SK-N-SH (cell line): ENCODE results near the gene RDH16. TPM values are rescaled to one million over a fixed set of nuclear protein-coding genes. Genes with fewer than 3 reads are reported as not detected.

ENCODE experiments used
- CTCF ChIA-PET: fragments of 300-600, 350-600 bp; formaldehyde crosslinking; extraction: SDS; loops from one replicate; lab custom pipeline; 2021; lab: Yijun Ruan, JAX
- POLR2A ChIA-PET: fragments of 350-600 bp; sonication (Branson Sonifier 250); formaldehyde crosslinking; extraction: SDS; loops from one replicate; lab custom pipeline; 2020; ENCODE audit warnings: antibody characterized with exemption, inconsistent platforms; lab: Yijun Ruan, JAX
- DNase-seq: peaks from one replicate; pipeline ENCODE4 v3.0.0; 2012
- H2AFZ ChIP-seq: fragments of 200-600 bp; sonication (generic); 2 replicates; pipeline ENCODE4 v1.8.1; 2016; ENCODE audit warnings: antibody characterized with exemption, mild to moderate bottlenecking, low read depth
- H3F3A ChIP-seq: fragments of 200-600 bp; sonication (generic); replicated peaks from 2 replicates; pipeline ENCODE3; 2016; ENCODE audit warnings: antibody characterized with exemption, mild to moderate bottlenecking; ENCODE audit not compliant: insufficient read depth
- H3K27ac ChIP-seq, 2 experiments: fragments of 200-500 bp in 1 of 2; fragments of 200-600 bp in 1 of 2; sonication (Bioruptor generic) in 1 of 2; sonication (generic), shearing (Covaris generic) in 1 of 2; 2 replicates each; pipeline versions ENCODE4 v1.5.1 to v1.6.1; 2014 to 2016; ENCODE audit warnings: low read depth in 2 of 2, inconsistent platforms in 1 of 2, low read length in 1 of 2, mild to moderate bottlenecking in 1 of 2, mixed read lengths in 1 of 2
- H3K27me3 ChIP-seq: fragments of 200-600 bp; sonication (generic), shearing (Covaris generic); 2 replicates; pipeline ENCODE4 v1.6.1; 2016; ENCODE audit warnings: mixed run types; ENCODE audit not compliant: insufficient read depth
- H3K36me3 ChIP-seq, 2 experiments: fragments of 200-500 bp in 1 of 2; fragments of 200-600 bp in 1 of 2; sonication (Bioruptor generic) in 1 of 2; sonication (generic) in 1 of 2; replicated peaks in 1 of 2; 2 replicates each; pipeline versions ENCODE3 to v1.5.1; 2014 to 2016; ENCODE audit warnings: low read length in 1 of 2, mild to moderate bottlenecking in 1 of 2; ENCODE audit not compliant: insufficient read depth in 2 of 2, control insufficient read depth in 1 of 2
- H3K4me1 ChIP-seq, 2 experiments: fragments of 200-500 bp in 1 of 2; fragments of 200-600 bp in 1 of 2; sonication (Bioruptor generic) in 1 of 2; sonication (generic), shearing (Covaris generic) in 1 of 2; 2 replicates each; pipeline versions ENCODE4 v1.5.1 to v1.6.1; 2014 to 2016; ENCODE audit warnings: low read depth in 1 of 2, low read length in 1 of 2, mixed run types in 1 of 2; ENCODE audit not compliant: insufficient read depth in 2 of 2, control insufficient read depth in 1 of 2
- H3K4me2 ChIP-seq: fragments of 200-600 bp; sonication (generic), shearing (Covaris generic); 2 replicates; pipeline ENCODE4 v1.6.1; 2017; ENCODE audit warnings: mixed run types
- H3K4me3 ChIP-seq, 2 experiments: fragments of 200-500 bp in 1 of 2; fragments of 200-600 bp in 1 of 2; sonication (Bioruptor generic) in 1 of 2; sonication (generic), shearing (Covaris generic) in 1 of 2; 2 replicates each; pipeline versions ENCODE4 v1.5.1 to v1.8.1; 2014 to 2016; ENCODE audit warnings: low read depth in 2 of 2, inconsistent platforms in 1 of 2, low read length in 1 of 2, mild to moderate bottlenecking in 1 of 2, mixed read lengths in 1 of 2, moderate library complexity in 1 of 2
- H3K79me2 ChIP-seq: fragments of 200-600 bp; sonication (generic); 2 replicates; pipeline ENCODE4 v1.8.1; 2017; ENCODE audit warnings: mild to moderate bottlenecking; ENCODE audit not compliant: insufficient read depth
- H3K9ac ChIP-seq: fragments of 200-600 bp; sonication (generic); 2 replicates; pipeline ENCODE4 v1.6.1; 2017; ENCODE audit warnings: mixed run types
- H3K9me2 ChIP-seq: fragments of 200-600 bp; sonication (generic); 2 replicates; pipeline ENCODE4 v1.6.1; 2017; ENCODE audit warnings: mixed run types
- H3K9me3 ChIP-seq: fragments of 200-600 bp; sonication (generic); 2 replicates; pipeline ENCODE4 v1.6.1; 2017; ENCODE audit warnings: mixed run types, mild to moderate bottlenecking, moderate library complexity
- H4K20me1 ChIP-seq: fragments of 200-600 bp; sonication (generic); 2 replicates; pipeline ENCODE4 v1.6.1; 2017; ENCODE audit warnings: mild to moderate bottlenecking, mixed run types; ENCODE audit not compliant: insufficient read depth
- ELF1 ChIP-seq: IDR thresholded peaks from 2 replicates; pipeline ENCODE4 v1.4.0; 2012
- EP300 ChIP-seq, 2 experiments: IDR thresholded peaks; 2 replicates each; pipeline versions ENCODE4 v1.4.0 to v1.6.1; 2012; ENCODE audit warnings: borderline replicate concordance in 1 of 2, low read depth in 1 of 2, low read length in 1 of 2
- FOSL2 ChIP-seq: IDR thresholded peaks from 2 replicates; pipeline ENCODE4 v1.4.0; 2012; ENCODE audit warnings: low read depth, mild to moderate bottlenecking, moderate library complexity, borderline replicate concordance
- FOXM1 ChIP-seq: IDR thresholded peaks from 2 replicates; pipeline ENCODE4 v1.4.0; 2012; ENCODE audit warnings: low read depth, mild to moderate bottlenecking
- GABPA ChIP-seq: IDR thresholded peaks from 2 replicates; pipeline ENCODE4 v1.4.0; 2012; ENCODE audit warnings: low read depth, mild to moderate bottlenecking
- JUND ChIP-seq: IDR thresholded peaks from 2 replicates; pipeline ENCODE4 v1.4.0; 2012
- MAX ChIP-seq: IDR thresholded peaks from 2 replicates; pipeline ENCODE4 v1.4.0; 2012; ENCODE audit warnings: low read depth
- MEF2A ChIP-seq: IDR thresholded peaks from 2 replicates; pipeline ENCODE4 v1.4.0; 2012; ENCODE audit warnings: low read depth, borderline replicate concordance
- NRF1 ChIP-seq: IDR thresholded peaks from 2 replicates; pipeline ENCODE4 v1.6.1; 2012; ENCODE audit warnings: low read depth, mild to moderate bottlenecking, low read length
- RCOR1 ChIP-seq: fragments of 150-350 bp; IDR thresholded peaks from 2 replicates; pipeline ENCODE4 v1.6.1; 2017; ENCODE audit warnings: antibody characterized with exemption, low read length
- RFX5 ChIP-seq: IDR thresholded peaks from 2 replicates; pipeline ENCODE4 v1.6.1; 2012; ENCODE audit warnings: mild to moderate bottlenecking, improper control_type of control experiment, low read length
- SIN3A ChIP-seq: IDR thresholded peaks from 2 replicates; pipeline ENCODE4 v1.6.1; 2012; ENCODE audit warnings: low read depth, mild to moderate bottlenecking, low read length, moderate library complexity, borderline replicate concordance
- SMC3 ChIP-seq: IDR thresholded peaks from 2 replicates; pipeline ENCODE4 v1.6.1; 2012; ENCODE audit warnings: low read depth, low read length, improper control_type of control experiment
- TAF1 ChIP-seq: IDR thresholded peaks from 2 replicates; pipeline ENCODE4 v1.6.1; 2012; ENCODE audit warnings: low read depth, mild to moderate bottlenecking, low read length, moderate library complexity, borderline replicate concordance
- TCF12 ChIP-seq: IDR thresholded peaks from 2 replicates; pipeline ENCODE4 v1.4.0; 2012
- TEAD4 ChIP-seq: IDR thresholded peaks from 2 replicates; pipeline ENCODE4 v1.4.0; 2012; ENCODE audit warnings: mild to moderate bottlenecking, borderline replicate concordance; ENCODE audit not compliant: insufficient read depth
- USF1 ChIP-seq: IDR thresholded peaks from 2 replicates; pipeline ENCODE4 v1.4.0; 2012; ENCODE audit warnings: low read depth, borderline replicate concordance
- YY1 ChIP-seq: IDR thresholded peaks from 2 replicates; pipeline ENCODE4 v1.4.0; 2012; ENCODE audit warnings: low read depth, mild to moderate bottlenecking
- ZBTB33 ChIP-seq: IDR thresholded peaks from 2 replicates; pipeline ENCODE4 v1.4.0; 2012; ENCODE audit warnings: low read depth, borderline replicate concordance
- WGBS: methylation state at CpG from one replicate; pipeline ENCODE4 v1.1.6; 2017; ENCODE audit warnings: low lambda C conversion rate; 5-methylcytosine and 5-hydroxymethylcytosine counted together
- polyA plus RNA-seq, 3 experiments: library from polyadenylated mRNA; depleted of rRNA; stranded (reverse); fragments of >200 nt; gene quantifications; 2 replicates each; pipeline ENCODE4 v1.2.3, GENCODE V29; 2012
- TF ChIP-seq, protein P1 (sequence below): fragments of 200-600 bp; sonication (generic); IDR thresholded peaks from 2 replicates; pipeline ENCODE4 v1.6.1; 2017; ENCODE audit warnings: antibody characterized with exemption, mild to moderate bottlenecking, moderate library complexity
- TF ChIP-seq, protein P2 (sequence below): fragments of 150-350 bp; IDR thresholded peaks from 2 replicates; pipeline ENCODE4 v1.6.1; 2017; ENCODE audit warnings: antibody characterized with exemption, low read length, low read depth, borderline replicate concordance

The RDH16 gene
- polyA plus RNA-seq, 1 of the 3 experiments (the other 2 are of a cell fraction) = 0.12 TPM

- no peak overlapping the region for H3K27ac ChIP-seq
- TF ChIP-seq JUND (no peak), TCF12 (no peak), RCOR1 (no peak), GABPA (no peak)
- TF ChIP-seq, all 33 proteins: peak for 0
- no peak for DNase-seq
- 0% methylated on average over 3 of the region's 6 CpGs for WGBS
- Histone ChIP-seq H3K79me2 (no peaks in the 10 kb centered on the region), H3K4me3 (no peak overlapping the region), H4K20me1 (no peaks in the 10 kb centered on the region), H3F3A (no peaks in the 10 kb centered on the region), H3K9ac (no peak overlapping the region), H3K9me2 (no peaks in the 10 kb centered on the region), H3K9me3 (no peaks in the 10 kb centered on the region), H2AFZ (no peak overlapping the region), H3K4me1 (peaks cover 0 to 2% of the 10 kb centered on the region in 2 experiments; a peak in 1 of 4 replicates), H3K4me2 (no peak overlapping the region), H3K36me3 (no peaks in the 10 kb centered on the region), H3K27me3 (peaks cover 6% of the 10 kb centered on the region; the same call in 1 of the 2 replicates)
- ChIA-PET POLR2A (no interaction called here), CTCF (no interaction called here)
Observed at GRCh38 chr12:56954958-56955355, 2.5 kb downstream of the RDH16 start.

DNA sequence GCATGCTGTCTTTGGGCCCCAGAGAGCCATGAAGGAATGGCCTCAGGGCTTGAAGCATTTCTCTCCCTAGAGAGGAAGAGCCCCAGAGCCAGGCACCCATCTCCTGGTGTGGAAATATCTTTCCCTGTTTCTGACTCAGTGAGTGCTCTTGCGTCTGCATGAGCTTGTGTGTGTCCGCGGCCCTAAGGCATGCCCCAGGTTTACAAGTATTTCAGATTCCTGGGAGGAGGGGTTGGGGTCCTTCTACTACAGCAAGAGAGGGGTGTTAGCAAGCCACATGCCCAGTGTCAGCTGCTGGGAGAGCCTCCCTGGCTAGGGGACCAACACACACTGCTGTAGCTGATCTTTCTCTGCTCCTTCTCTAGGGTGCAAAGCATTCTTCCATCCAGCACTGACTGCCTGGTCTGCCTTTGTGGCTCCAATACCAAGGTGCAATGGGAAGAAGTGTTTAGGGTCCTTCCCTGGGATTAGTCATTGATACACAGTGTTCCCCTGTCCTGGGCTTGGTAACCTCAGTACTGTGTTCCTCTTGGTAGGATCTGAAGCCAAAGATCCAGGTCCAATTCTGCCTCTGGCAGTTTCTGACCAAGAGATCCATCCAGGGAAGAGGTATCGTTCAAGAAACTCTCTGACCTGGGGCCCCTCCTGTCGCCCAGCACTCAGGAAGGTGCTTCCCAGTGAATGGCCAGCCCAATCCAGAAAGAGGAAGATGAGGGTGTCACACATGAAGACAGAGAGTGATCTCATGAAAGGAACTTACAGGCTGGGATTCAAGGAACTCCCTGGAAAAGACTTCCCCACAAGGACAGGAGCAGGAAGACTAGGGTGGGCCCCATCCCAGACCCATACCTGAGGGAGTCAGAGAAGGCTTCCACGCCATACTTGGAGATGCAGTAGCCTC lies 3.1 kb downstream of the RDH16 start:
- no peaks in the 10 kb centered on the region for H3K79me2 ChIP-seq
- H3K9me2 ChIP-seq = no peaks in the 10 kb centered on the region
- H2AFZ ChIP-seq = no peak overlapping the region
- POLR2A ChIA-PET = no interaction called here
- no peaks in the 10 kb centered on the region for H3K9me3 ChIP-seq
- peaks cover 0 to 2% of the 10 kb centered on the region in 2 experiments; a peak in 1 of 4 replicates for H3K4me1 ChIP-seq
- 53% methylated on average over 6 of the region's 6 CpGs for WGBS
- peaks cover 6% of the 10 kb centered on the region; the same call in 1 of the 2 replicates for H3K27me3 ChIP-seq
- no peak overlapping the region for H3K4me3 ChIP-seq
- no peaks in the 10 kb centered on the region for H3K36me3 ChIP-seq
- no peak for DNase-seq
- H3K9ac ChIP-seq = no peak overlapping the region
- CTCF ChIA-PET = interaction anchor here (2.0 kb wide), 1 partner anchor 33 kb away, joined by 9 read pairs; no protein-coding TSS in a partner anchor
- TF ChIP-seq FOXM1 (no peak), TAF1 (no peak), YY1 (no peak), SMC3 (no peak), RFX5 (no peak), EP300 (IDR thresholded peaks at IDR 0.05; ENCODE audit: borderline replicate concordance in 1 of 2, low read depth in 1 of 2, low read length in 1 of 2) (no peak), ZBTB33 (no peak), JUND (no peak), MEF2A (no peak), NRF1 (no peak), FOSL2 (no peak), MAX (no peak), ELF1 (no peak), USF1 (no peak), TEAD4 (no peak), GABPA (no peak), SIN3A (no peak)
- TF ChIP-seq, protein P1, sequence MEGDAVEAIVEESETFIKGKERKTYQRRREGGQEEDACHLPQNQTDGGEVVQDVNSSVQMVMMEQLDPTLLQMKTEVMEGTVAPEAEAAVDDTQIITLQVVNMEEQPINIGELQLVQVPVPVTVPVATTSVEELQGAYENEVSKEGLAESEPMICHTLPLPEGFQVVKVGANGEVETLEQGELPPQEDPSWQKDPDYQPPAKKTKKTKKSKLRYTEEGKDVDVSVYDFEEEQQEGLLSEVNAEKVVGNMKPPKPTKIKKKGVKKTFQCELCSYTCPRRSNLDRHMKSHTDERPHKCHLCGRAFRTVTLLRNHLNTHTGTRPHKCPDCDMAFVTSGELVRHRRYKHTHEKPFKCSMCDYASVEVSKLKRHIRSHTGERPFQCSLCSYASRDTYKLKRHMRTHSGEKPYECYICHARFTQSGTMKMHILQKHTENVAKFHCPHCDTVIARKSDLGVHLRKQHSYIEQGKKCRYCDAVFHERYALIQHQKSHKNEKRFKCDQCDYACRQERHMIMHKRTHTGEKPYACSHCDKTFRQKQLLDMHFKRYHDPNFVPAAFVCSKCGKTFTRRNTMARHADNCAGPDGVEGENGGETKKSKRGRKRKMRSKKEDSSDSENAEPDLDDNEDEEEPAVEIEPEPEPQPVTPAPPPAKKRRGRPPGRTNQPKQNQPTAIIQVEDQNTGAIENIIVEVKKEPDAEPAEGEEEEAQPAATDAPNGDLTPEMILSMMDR = no peak
- TF ChIP-seq, protein P2, sequence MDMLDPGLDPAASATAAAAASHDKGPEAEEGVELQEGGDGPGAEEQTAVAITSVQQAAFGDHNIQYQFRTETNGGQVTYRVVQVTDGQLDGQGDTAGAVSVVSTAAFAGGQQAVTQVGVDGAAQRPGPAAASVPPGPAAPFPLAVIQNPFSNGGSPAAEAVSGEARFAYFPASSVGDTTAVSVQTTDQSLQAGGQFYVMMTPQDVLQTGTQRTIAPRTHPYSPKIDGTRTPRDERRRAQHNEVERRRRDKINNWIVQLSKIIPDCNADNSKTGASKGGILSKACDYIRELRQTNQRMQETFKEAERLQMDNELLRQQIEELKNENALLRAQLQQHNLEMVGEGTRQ = no peak
- H4K20me1 ChIP-seq = no peaks in the 10 kb centered on the region
- no peak overlapping the region for H3K4me2 ChIP-seq
- no peak overlapping the region for H3K27ac ChIP-seq
- no peaks in the 10 kb centered on the region for H3F3A ChIP-seq
